NCI-H345 (cell line): ENCODE measurements around the gene MID2.
"Not testable (repeated sequence)": the region's sequence is repeated elsewhere in the genome, so short reads cannot be mapped to it uniquely, and the experiment has no call there.

Experiments used
- DNase-seq: peaks from one replicate; lab custom pipeline; 2025; lab: John Stamatoyannopoulos, UW

MID2 gene

GRCh38 chrX:107825698-107826237 is at the start of gene MID2:
MID2 (plus strand) TSS chrX:107825866; CDS start chrX:107826427, 561 bp downstream.
- DNase-seq: peak; percentile 59

- DNase-seq: peak; percentile 84
Observed at GRCh38 chrX:107776649-107777535, 48.8 kb upstream of the MID2 start.

GRCh38 chrX:107777536-107777832 is 48.2 kb upstream of the MID2 start, which contains the start of gene NCBP2L:
NCBP2L (plus strand) TSS chrX:107777733; CDS start chrX:107794221, 16,488 bp downstream.
- DNase-seq: no peak

GRCh38 chrX:107780525-107780924 is 45.1 kb upstream of the MID2 start:
- no peak for DNase-seq

- no peak for DNase-seq
Observed at GRCh38 chrX:107787827-107788226, 37.8 kb upstream of the MID2 start.

- DNase-seq: peak; percentile 20
Observed at GRCh38 chrX:107804427-107804826, 21.2 kb upstream of the MID2 start.

GRCh38 chrX:107805179-107805578 is 20.5 kb upstream of the MID2 start:
- DNase-seq: no peak

- DNase-seq: not testable (repeated sequence)
Observed at GRCh38 chrX:107810053-107810452, 15.6 kb upstream of the MID2 start.

- DNase-seq: no peak
Observed at GRCh38 chrX:107818900-107819521, 6.7 kb upstream of the MID2 start.

GRCh38 chrX:107823042-107823441 is 2.6 kb upstream of the MID2 start:
- no peak for DNase-seq

GRCh38 chrX:107823456-107823855 is 2.2 kb upstream of the MID2 start:
- no peak for DNase-seq

GRCh38 chrX:107826238-107827029 is 768 bp downstream of the MID2 start:
- DNase-seq: peak; percentile 37

GRCh38 chrX:107827030-107827831 is 1.6 kb downstream of the MID2 start:
- DNase-seq: peak; percentile 30

- DNase-seq: peak; percentile 19
Observed at GRCh38 chrX:107827852-107828251, 2.2 kb downstream of the MID2 start.

GRCh38 chrX:107829878-107830277 is 4.2 kb downstream of the MID2 start:
- no peak for DNase-seq

GRCh38 chrX:107831071-107831730 is 5.5 kb downstream of the MID2 start:
- DNase-seq: no peak

GRCh38 chrX:107834275-107835201 is 8.9 kb downstream of the MID2 start:
- no peak for DNase-seq

- DNase-seq: no peak
Observed at GRCh38 chrX:107836958-107837357, 11.3 kb downstream of the MID2 start.

GRCh38 chrX:107840971-107841370 is 15.3 kb downstream of the MID2 start:
- no peak for DNase-seq
